ENCODE results near the gene TRPM3. TPM values are rescaled to one million over a fixed set of nuclear protein-coding genes. Genes with fewer than 3 reads are reported as not detected.

TRPM3 gene
- total RNA-seq, result under 0.01 TPM

GRCh38 chr9:71121275-71122021 is at the start of gene TRPM3:
Gene TRPM3, minus strand, starts transcription at chr9:71121621. Its CDS starts 267 bp downstream, at chr9:71121354.
- DNase-seq (ENCODE audit: low read depth in 2 of 3, low spot score in 2 of 3), result peak in 1 of 3 donors; percentile 14

- DNase-seq (ENCODE audit: low read depth in 2 of 3, low spot score in 2 of 3), result no peak
Observed at GRCh38 chr9:71168418-71168817, 47.0 kb upstream of the TRPM3 start.

- DNase-seq (ENCODE audit: low read depth in 2 of 3, low spot score in 2 of 3), result peak in 2 of 3 donors; percentile 26 to 66
Observed at GRCh38 chr9:71162126-71162525, 40.7 kb upstream of the TRPM3 start.

- DNase-seq (ENCODE audit: low read depth in 2 of 3, low spot score in 2 of 3), result no peak
Observed at GRCh38 chr9:71157731-71158130, 36.3 kb upstream of the TRPM3 start.

- no peak for DNase-seq (ENCODE audit: low read depth in 2 of 3, low spot score in 2 of 3)
Observed at GRCh38 chr9:71147368-71147767, 25.9 kb upstream of the TRPM3 start.

- peak in 2 of 3 donors; percentile 18 to 38 for DNase-seq (ENCODE audit: low read depth in 2 of 3, low spot score in 2 of 3)
Observed at GRCh38 chr9:71146511-71146910, 25.1 kb upstream of the TRPM3 start.

GRCh38 chr9:71145179-71145578 is 23.8 kb upstream of the TRPM3 start:
- peak in 2 of 3 donors; percentile 87 to 95 for DNase-seq (ENCODE audit: low read depth in 2 of 3, low spot score in 2 of 3)

- no peak for DNase-seq (ENCODE audit: low read depth in 2 of 3, low spot score in 2 of 3)
Observed at GRCh38 chr9:71144495-71144894, 23.1 kb upstream of the TRPM3 start.

GRCh38 chr9:71136696-71137095 is 15.3 kb upstream of the TRPM3 start:
- DNase-seq (ENCODE audit: low read depth in 2 of 3, low spot score in 2 of 3), result no peak

- no peak for DNase-seq (ENCODE audit: low read depth in 2 of 3, low spot score in 2 of 3)
Observed at GRCh38 chr9:71131145-71131544, 9.7 kb upstream of the TRPM3 start.

- DNase-seq (ENCODE audit: low read depth in 2 of 3, low spot score in 2 of 3), result no peak
Observed at GRCh38 chr9:71130521-71130920, 9.1 kb upstream of the TRPM3 start.

GRCh38 chr9:71128796-71129195 is 7.4 kb upstream of the TRPM3 start:
- no peak for DNase-seq (ENCODE audit: low read depth in 2 of 3, low spot score in 2 of 3)

- no peak for DNase-seq (ENCODE audit: low read depth in 2 of 3, low spot score in 2 of 3)
Observed at GRCh38 chr9:71127301-71127700, 5.9 kb upstream of the TRPM3 start.

- DNase-seq (ENCODE audit: low read depth in 2 of 3, low spot score in 2 of 3), result no peak
Observed at GRCh38 chr9:71122421-71122820, 1.0 kb upstream of the TRPM3 start.

GRCh38 chr9:71122022-71122275 is 528 bp upstream of the TRPM3 start:
- DNase-seq (ENCODE audit: low read depth in 2 of 3, low spot score in 2 of 3), result no peak

GRCh38 chr9:71120501-71121247 is 747 bp downstream of the TRPM3 start:
- DNase-seq (ENCODE audit: low read depth in 2 of 3, low spot score in 2 of 3), result no peak

- no peak for DNase-seq (ENCODE audit: low read depth in 2 of 3, low spot score in 2 of 3)
Observed at GRCh38 chr9:71119746-71120145, 1.7 kb downstream of the TRPM3 start.

GRCh38 chr9:71118324-71118723 is 3.1 kb downstream of the TRPM3 start:
- DNase-seq (ENCODE audit: low read depth in 2 of 3, low spot score in 2 of 3), result no peak

GRCh38 chr9:71115448-71115975 is 5.9 kb downstream of the TRPM3 start:
- DNase-seq (ENCODE audit: low read depth in 2 of 3, low spot score in 2 of 3), result no peak

GRCh38 chr9:71112866-71113265 is 8.6 kb downstream of the TRPM3 start:
- no peak for DNase-seq (ENCODE audit: low read depth in 2 of 3, low spot score in 2 of 3)

GRCh38 chr9:71108937-71109336 is 12.5 kb downstream of the TRPM3 start:
- no peak for DNase-seq (ENCODE audit: low read depth in 2 of 3, low spot score in 2 of 3)

- no peak for DNase-seq (ENCODE audit: low read depth in 2 of 3, low spot score in 2 of 3)
Observed at GRCh38 chr9:71106992-71107391, 14.4 kb downstream of the TRPM3 start.
